Kidney (tissue), 14 donors: ENCODE results near the gene CCDC116. TPM values are rescaled to one million over a fixed set of nuclear protein-coding genes. Genes with fewer than 3 reads are reported as not detected.

Experiments used
- DNase-seq, 5 donors: peaks; one replicate each; pipeline ENCODE4 v3.0.0-alpha.2; 2013 to 2020
- FAIRE-seq: peaks from 2 replicates; lab custom pipeline; 2012; peaks lifted over from hg19 to GRCh38; lab: Jason Lieb, UNC
- H3K27ac ChIP-seq, 2 donors: one replicate each; pipeline ENCODE4 v1.7.0; 2013; ENCODE audit warnings: low read depth in 2 of 2, low read length in 2 of 2, inconsistent platforms in 1 of 2
- H3K27me3 ChIP-seq: one replicate; pipeline ENCODE4 v1.7.1; 2013; ENCODE audit warnings: low read length, inconsistent platforms; ENCODE audit not compliant: control insufficient read depth, insufficient read depth
- H3K36me3 ChIP-seq, 3 donors: one replicate each; pipeline versions ENCODE4 v1.7.0 to v1.7.1; 2013; ENCODE audit warnings: low read length in 3 of 3, control low read depth in 1 of 3, inconsistent platforms in 1 of 3; ENCODE audit not compliant: insufficient read depth in 3 of 3, control insufficient read depth in 2 of 3
- H3K4me1 ChIP-seq, 3 donors: one replicate each; pipeline versions ENCODE4 v1.7.0 to v1.7.1; 2013; ENCODE audit warnings: low read length in 3 of 3, inconsistent platforms in 1 of 3, low read depth in 1 of 3; ENCODE audit not compliant: control insufficient read depth in 2 of 3, insufficient read depth in 2 of 3
- H3K4me3 ChIP-seq, 3 donors: one replicate each; pipeline versions ENCODE4 v1.7.0 to v1.8.1; 2013; ENCODE audit warnings: low read length in 3 of 3, control low read depth in 1 of 3, inconsistent platforms in 1 of 3
- H3K9ac ChIP-seq, 3 donors: one replicate each; pipeline versions ENCODE4 v1.7.0 to v1.7.1; 2013; ENCODE audit warnings: low read length in 3 of 3, control low read depth in 1 of 3, inconsistent platforms in 1 of 3
- H3K9me3 ChIP-seq, 3 donors: one replicate each; pipeline versions ENCODE4 v1.7.0 to v1.7.1; 2013; ENCODE audit warnings: low read length in 3 of 3, control low read depth in 1 of 3, inconsistent platforms in 1 of 3; ENCODE audit not compliant: control insufficient read depth in 2 of 3, insufficient read depth in 1 of 3
- intact Hi-C: fragments of 100-400 bp; cut with DNase I; formaldehyde crosslinking; loops from one replicate; pipeline ENCODE4 v1.11.1; 2022
- microRNA-seq: library from miRNA; unstranded; fragments of <30 nt; microRNA quantifications from one replicate; pipeline ENCODE4 v1.2.0, GENCODE V29; 2020
- polyA plus RNA-seq: library from polyadenylated mRNA; stranded (reverse); fragments of 350-450 nt; fragmentation: Illumina TruSeq; extraction: RNeasy Lipid Tissue Mini Kit (QIAGEN cat#74804); gene quantifications from one replicate; pipeline ENCODE4 v1.2.3, GENCODE V29; 2014; ENCODE audit warnings: low read depth, low replicate concordance; ENCODE audit not compliant: insufficient read depth
- total RNA-seq: library from RNA; stranded (reverse); fragmentation: NEBNext Ultra II Directional; extraction: Animal tissue kit (Norgen Biotek cat#: 25700); gene quantifications from one replicate; pipeline ENCODE4 v1.2.1, GENCODE V29; 2021
- TF ChIP-seq, protein P1 (sequence below): IDR thresholded peaks from 3 replicates; pipeline ENCODE4 v1.5.1; 2012; ENCODE audit warnings: mild to moderate bottlenecking, moderate library complexity, borderline replicate concordance; ENCODE audit not compliant: insufficient read depth; ENCODE audit errors: extremely low read depth
- donor health status: control.
- donor health status: control.
- donor health status: control.
- donor health status: control.
- donor health status: control.
- donor health status: DM: yes; HTN: yes; CAD: no.
- donor health status: Normal renal cell carcinoma (clear cell type).

CCDC116 gene
- total and polyA plus RNA-seq, 2 donors from 2014 or later: 0.22 TPM

DNA sequence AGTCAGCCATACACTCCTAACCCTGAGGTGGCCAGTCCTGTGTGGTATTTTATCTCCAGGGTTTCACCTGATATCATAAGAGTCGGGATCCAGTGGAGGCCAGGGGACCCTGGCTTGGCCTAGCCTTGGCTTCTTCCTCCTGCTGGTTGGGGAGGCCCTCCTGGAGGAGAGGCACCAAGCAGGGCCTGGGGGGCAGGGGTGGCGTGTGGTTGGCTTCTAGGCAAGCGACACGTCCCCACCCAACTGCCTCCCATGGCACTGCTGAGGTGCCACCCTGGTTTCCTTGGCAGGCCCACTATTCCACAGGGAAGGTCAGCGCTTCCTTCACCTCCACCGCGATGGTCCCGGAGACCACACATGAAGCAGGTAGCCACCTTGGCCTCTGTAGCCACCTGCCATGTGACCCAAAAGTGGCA is 53.6 kb downstream of the CCDC116 start:
- FAIRE-seq: no peak
- no peak for DNase-seq
- TF ChIP-seq, protein P1, sequence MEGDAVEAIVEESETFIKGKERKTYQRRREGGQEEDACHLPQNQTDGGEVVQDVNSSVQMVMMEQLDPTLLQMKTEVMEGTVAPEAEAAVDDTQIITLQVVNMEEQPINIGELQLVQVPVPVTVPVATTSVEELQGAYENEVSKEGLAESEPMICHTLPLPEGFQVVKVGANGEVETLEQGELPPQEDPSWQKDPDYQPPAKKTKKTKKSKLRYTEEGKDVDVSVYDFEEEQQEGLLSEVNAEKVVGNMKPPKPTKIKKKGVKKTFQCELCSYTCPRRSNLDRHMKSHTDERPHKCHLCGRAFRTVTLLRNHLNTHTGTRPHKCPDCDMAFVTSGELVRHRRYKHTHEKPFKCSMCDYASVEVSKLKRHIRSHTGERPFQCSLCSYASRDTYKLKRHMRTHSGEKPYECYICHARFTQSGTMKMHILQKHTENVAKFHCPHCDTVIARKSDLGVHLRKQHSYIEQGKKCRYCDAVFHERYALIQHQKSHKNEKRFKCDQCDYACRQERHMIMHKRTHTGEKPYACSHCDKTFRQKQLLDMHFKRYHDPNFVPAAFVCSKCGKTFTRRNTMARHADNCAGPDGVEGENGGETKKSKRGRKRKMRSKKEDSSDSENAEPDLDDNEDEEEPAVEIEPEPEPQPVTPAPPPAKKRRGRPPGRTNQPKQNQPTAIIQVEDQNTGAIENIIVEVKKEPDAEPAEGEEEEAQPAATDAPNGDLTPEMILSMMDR: no peak
- Histone ChIP-seq H3K9ac (no peak overlapping the region), H3K36me3 (peaks cover 0 to 49% (median 10%) of the 10 kb centered on the region in 3 donors), H3K9me3 (no peaks in the 10 kb centered on the region), H3K4me3 (no peak overlapping the region), H3K27me3 (no peaks in the 10 kb centered on the region), H3K27ac (no peak overlapping the region), H3K4me1 (peaks cover 0 to 24% (median 23%) of the 10 kb centered on the region in 3 donors)
- intact Hi-C loops: no loop called here

Small RNA genes lying within 50 kb of the gene (microRNA-seq; reads per million reads assigned to microRNA genes)
- gene MIR130B (144 reads per million, percentile 58 among the genes with 10 or more reads in this experiment), gene MIR301B (1.4 reads per million)

Other genes with a start within 250 kb of the CCDC116 start
- gene RIMBP3B, start 249.0 kb upstream of the CCDC116 start, total RNA-seq: 0.16 TPM
- not detected for gene RIMBP3B, start 249.0 kb upstream of the CCDC116 start, polyA plus RNA-seq
- 4.2 TPM for gene HIC2, start 215.4 kb upstream of the CCDC116 start, total RNA-seq
- gene HIC2, start 215.4 kb upstream of the CCDC116 start, polyA plus RNA-seq: 1.4 TPM
- 1.4 TPM for gene TMEM191C, start 165.4 kb upstream of the CCDC116 start, total RNA-seq
- gene TMEM191C, start 165.4 kb upstream of the CCDC116 start, polyA plus RNA-seq: 2.1 TPM
- 0.22 TPM for gene RIMBP3C, start 81.3 kb upstream of the CCDC116 start, total RNA-seq
- not detected for gene RIMBP3C, start 81.3 kb upstream of the CCDC116 start, polyA plus RNA-seq
- gene UBE2L3, start 65.0 kb upstream of the CCDC116 start, total RNA-seq: 45.8 TPM
- 70.0 TPM for gene UBE2L3, start 65.0 kb upstream of the CCDC116 start, polyA plus RNA-seq
- gene YDJC, start 2.7 kb upstream of the CCDC116 start, total RNA-seq: 24.7 TPM
- 28.2 TPM for gene YDJC, start 2.7 kb upstream of the CCDC116 start, polyA plus RNA-seq
- gene SDF2L1, start 9.5 kb downstream of the CCDC116 start, total RNA-seq: 56.1 TPM
- 79.6 TPM for gene SDF2L1, start 9.5 kb downstream of the CCDC116 start, polyA plus RNA-seq
- 46.9 TPM for gene PPIL2, start 33.3 kb downstream of the CCDC116 start, total RNA-seq
- 31.6 TPM for gene PPIL2, start 33.3 kb downstream of the CCDC116 start, polyA plus RNA-seq
- 6.1 TPM for gene YPEL1, start 103.0 kb downstream of the CCDC116 start, total RNA-seq
- 2.2 TPM for gene YPEL1, start 103.0 kb downstream of the CCDC116 start, polyA plus RNA-seq
- 128 TPM for gene MAPK1, start 234.9 kb downstream of the CCDC116 start, total RNA-seq
- gene MAPK1, start 234.9 kb downstream of the CCDC116 start, polyA plus RNA-seq: 21.3 TPM